GM18502 (cell line): Measurements from ENCODE around the gene LAMA1.

Source experiments
- ATAC-seq: cut with Tn5 transposase; IDR thresholded peaks from one replicate; pipeline ENCODE4 v1.9.1; 2021; ENCODE audit warnings: mild to moderate bottlenecking; ENCODE audit not compliant: unreplicated experiment, poor library complexity

LAMA1 gene

DNA sequence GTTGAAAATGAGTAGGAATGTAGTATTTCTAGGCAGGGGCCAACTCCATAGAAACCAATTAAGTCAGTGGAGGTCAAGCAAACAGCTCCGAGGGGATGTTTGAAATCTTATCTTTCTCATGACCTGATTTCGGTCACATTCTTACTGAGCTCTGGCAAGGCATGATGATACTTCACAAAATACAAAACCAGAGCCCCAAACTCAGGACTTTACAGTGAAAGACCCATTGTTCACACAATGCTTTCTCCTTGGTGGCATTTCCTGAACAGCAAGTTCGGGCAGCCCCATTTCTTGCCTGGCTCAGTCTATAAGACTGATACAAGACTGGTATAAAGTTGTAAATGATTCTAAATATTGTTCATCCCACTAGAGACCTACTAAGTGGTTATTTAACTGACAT lies 53.3 kb downstream of the LAMA1 start:
- ATAC-seq: no peak

DNA sequence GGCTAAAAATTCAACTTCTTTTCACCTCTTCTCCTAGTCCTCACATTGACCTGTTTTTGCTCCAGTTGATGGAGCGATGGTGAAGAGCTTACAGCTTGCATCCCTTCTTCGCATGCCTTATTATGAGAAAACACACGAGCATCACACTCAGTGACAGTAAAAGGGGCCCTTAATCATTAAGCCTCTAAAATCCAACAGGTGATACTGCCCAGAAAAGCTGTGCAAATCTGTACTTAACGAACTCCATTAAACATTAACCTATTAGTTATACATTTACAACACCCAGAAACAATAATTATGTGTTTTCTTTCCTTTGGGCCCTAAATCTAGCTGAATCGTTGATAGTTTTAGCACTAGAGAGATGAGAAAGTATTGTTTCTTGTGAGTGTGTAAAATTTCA lies 54.8 kb downstream of the LAMA1 start:
- no peak for ATAC-seq

DNA sequence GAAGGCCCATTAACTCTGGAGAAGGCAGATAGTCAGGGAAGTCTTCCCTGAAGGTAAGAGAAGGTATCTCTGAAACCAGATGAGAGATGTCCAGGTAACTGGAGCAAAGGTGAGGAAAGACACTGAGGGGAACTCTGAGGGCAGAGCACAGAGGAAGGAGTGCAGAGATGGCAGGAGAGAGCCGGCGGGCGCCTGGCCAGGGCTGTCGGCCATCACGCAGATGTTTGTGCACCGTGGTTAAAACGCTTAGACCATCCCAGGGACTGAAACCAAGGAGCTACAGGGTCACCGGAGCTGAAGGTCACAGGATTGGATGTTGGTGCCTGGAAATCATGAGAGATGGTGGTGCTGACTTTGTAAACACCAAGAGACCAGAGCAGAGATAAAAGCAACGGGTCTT lies 55.4 kb downstream of the LAMA1 start:
- ATAC-seq: no peak

DNA sequence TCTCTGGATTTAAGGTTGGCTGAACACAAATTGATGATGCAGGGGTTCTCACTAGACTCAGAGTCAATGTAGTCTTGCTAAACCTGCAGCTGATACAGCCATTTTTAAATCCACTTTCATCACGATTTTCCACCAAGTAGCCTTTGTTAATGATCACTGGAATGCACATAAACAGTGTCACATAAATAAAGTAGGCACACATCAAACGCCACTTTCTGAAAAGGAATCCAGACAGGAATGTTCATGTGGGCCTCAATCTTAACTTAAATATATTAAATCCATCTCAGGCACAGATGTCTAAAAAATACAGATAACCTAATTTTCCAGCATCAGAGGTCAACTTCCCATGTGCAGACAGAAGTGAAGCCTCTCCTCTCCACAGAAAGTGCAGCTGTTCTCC lies 58.3 kb downstream of the LAMA1 start:
- ATAC-seq: no peak

DNA sequence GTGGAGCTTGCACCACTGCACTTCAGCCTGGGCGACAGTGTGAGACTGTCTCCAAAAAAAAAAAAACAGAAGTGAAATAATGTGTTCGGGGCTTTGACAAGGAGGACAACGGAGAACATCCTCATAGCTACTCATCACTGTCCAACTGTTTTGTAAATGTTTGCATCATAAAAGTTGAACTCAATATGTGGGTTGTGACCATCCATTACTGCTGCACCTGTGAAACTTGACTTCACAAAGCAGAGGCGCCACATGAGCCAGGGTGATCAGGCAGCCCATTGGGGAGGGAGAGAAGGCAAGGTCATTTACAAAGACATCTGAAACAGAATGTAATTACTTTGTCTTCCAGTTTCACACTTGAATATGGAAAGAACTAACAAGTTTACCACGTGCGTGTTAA lies 61.6 kb downstream of the LAMA1 start:
- ATAC-seq: no peak

DNA sequence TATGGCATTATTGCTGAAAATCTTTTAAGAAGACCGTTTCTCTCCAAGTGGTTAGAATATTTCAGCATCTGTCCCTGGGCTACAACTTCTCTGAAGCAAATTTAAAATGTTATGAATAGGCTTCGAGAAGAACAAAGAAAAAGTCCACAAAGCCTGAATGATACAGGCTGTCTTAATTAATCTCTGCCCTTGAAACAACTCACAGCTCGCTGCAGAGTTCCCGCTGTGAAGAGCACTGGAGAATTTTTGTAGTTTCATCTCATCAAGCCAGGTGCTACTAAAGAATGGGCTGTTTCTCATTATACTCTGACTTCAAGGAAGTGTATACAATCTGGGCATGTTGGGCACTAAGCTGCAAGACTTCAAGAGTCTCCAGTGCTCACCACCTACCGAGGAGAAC lies 67.6 kb downstream of the LAMA1 start:
- no peak for ATAC-seq

DNA sequence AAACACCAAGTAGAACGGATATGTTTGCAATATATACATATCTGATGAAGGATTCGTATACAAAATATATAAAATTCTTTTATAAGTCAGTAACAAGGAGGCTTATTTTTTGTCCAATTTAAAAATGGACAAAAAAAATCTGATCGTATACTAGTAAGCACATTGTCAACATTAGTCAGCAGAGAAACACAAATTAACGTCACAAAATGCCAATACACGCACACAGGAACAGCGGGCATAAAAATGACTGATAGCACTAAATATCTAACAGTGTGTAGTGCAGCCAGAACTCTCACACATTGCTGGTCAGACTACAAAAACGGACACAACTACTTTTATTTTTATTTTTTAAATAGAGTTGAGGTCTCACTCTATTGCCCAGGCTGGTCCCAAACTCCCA lies 69.5 kb downstream of the LAMA1 start:
- no peak for ATAC-seq

DNA sequence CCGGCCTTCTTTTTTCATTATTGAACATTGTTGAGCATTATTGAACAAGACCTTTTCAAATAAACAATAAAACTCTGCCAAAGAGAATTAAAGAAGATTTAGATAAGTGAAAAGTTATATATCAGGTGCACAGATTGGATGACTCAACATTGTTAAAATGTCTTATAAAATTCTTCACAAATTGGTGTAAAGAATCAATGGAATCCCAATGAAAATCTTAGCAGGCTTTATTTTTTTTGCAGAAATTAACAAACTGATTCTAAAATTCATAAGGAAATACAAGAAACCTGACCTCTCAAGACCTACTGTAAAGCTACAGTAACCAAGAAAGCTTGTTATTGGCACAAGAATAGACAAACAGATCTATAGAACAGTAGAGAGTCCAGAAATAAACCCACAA lies 70.3 kb downstream of the LAMA1 start:
- no peak for ATAC-seq

DNA sequence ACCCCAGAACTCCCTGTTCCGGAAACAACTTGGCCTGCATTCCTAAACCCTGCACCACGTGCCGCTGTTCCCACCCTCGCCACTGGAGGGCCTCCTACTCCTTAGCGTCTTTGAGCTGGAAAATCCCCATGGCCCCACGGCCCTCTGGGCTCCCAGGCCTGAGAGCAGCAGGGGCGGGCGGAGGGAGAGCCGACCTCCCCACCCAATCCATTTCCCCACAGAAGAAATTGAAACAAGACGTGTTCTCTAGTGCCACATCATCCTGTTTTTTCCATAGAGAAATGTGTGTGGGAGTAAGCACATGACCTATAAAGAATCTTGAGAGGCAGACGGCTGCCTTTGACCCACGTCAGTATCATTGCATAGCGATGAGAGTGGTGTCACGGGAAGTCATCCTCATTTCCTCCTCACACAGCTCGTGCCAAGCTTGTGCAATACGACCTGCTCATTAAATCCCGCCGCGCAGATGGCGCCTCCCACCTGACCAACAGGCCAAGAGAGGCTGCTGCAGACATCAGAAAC lies 79.2 kb downstream of the LAMA1 start:
- ATAC-seq: no peak

DNA sequence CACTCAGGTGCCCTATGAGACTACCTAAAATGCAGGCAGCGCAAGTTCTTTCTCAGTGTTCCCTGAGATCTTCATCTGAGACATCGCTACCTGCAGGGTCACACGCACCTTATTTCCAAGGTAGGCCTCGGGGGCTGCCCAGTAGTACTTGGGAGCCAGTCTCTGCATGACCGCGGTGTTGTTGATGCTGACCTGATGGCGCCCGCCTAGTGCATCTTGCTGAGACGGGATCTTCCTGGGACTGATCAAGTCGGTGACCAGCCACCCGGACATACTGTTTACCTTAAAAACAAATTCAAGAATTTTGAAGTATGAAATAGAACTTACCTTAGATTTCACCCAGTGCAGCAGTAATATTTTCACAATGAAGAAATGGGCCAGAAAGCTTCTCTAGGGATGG lies 80.1 kb downstream of the LAMA1 start:
- ATAC-seq: no peak

DNA sequence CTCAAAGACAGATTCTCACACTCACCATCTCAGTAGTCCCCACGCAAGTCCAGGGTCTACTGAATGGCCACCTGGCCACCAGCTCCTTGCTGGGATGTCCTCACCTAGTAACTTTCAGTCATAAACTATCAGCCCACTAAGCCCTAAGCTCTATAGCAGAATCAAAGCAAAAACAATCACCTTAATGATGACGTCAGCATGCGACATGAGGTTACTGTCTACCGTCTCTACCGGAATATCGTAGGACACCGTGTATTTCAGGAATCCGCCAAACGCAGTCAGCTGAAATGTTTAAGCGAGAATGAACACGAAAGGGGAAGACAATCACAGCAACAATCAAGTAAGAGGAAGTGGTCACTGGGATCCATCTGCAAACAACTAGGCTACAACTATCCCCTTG lies 81.8 kb downstream of the LAMA1 start:
- ATAC-seq: no peak

DNA sequence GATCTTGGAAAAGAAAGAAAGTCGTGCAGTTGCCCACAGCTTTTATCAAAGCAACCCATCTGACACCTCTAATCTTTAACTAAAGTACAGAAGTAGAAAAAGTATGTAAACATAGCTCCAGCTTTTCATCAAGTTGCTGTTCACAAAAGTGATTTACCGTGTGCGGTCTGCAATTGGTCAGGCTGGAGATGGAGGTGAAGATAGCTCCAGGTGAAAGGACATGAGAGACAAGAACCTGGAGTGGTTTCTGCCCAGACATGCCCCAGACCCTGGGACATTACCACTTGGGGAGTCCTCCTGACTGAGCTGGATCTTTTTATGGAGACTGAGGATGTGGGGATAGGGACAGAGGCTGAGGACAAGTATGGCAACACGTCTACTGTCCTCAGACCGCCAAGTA lies 82.7 kb downstream of the LAMA1 start:
- ATAC-seq: no peak

DNA sequence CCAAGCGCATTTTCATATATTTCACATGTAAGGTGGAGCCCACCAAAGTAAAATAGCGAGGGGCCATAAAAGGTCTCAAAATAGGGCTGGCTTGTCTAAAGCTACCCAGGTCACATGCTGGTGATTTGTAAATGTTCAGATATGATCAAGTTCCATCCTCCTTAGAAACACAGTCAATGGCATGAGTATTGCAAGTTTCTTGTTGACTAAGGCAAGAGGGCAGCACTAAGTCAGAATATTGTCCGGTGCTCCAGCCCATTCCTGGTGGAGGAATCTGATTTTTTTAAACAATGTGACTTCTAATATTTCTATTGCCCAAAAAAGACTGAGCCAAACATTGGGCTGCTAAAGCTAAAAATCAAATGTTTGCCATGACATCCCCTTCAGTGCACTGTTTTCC lies 85.1 kb downstream of the LAMA1 start:
- ATAC-seq: no peak

DNA sequence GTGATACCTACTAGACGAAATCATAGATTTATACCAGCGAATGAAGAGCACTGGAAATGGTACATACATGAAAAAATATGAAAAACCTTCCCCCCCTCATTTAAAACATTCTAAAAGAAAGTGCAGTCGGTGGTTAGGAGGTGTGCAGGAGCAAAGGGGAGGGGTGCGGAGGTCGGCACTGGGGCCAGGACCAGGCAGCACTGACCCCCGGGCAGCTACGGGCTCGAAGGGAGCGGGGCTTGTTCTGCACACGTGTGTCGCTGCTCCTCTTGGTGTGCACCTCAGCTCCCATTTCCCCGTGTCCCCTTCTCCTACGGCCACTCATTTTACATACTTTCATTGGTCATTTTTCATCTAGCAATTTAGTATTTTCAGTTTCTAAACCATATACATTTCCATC lies 89.0 kb downstream of the LAMA1 start:
- no peak for ATAC-seq

DNA sequence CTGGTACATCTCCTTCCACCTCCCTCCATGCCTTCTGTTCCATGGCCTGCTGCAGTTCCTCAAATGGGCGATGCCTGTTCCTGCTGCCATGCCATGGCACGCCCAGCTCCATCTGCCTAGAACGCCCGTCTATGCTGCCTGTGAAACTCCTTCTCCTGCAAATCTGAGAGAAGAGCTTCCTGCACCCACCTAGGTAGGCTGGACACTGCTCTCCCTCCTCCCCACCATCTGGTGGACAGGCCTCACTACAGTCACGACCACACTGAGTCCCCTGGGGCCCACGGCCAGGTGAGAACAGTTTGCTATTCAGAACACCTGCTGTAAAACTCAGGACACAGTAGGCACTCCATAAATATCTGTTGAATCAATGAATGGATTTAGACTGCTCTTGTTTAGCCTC lies 92.4 kb downstream of the LAMA1 start:
- no peak for ATAC-seq

DNA sequence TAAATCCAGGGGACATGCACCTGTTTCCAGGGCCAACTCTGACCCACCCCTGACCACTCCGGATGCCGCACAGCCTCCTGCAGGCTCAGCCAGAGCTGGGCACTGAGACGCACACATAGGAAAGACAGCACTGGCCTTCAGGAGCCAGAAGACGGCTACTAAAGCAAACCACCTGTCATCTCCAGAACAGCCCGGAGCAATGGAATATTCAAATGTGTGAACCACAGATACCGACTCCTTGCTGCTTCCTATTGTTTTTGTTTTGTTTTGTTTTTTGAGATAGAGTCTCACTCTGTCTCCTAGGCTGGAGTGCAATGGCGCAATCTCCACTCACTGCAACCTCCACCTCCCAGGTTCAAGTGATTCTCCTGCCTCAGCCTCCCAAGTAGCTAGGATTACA lies 94.0 kb downstream of the LAMA1 start:
- ATAC-seq: no peak

DNA sequence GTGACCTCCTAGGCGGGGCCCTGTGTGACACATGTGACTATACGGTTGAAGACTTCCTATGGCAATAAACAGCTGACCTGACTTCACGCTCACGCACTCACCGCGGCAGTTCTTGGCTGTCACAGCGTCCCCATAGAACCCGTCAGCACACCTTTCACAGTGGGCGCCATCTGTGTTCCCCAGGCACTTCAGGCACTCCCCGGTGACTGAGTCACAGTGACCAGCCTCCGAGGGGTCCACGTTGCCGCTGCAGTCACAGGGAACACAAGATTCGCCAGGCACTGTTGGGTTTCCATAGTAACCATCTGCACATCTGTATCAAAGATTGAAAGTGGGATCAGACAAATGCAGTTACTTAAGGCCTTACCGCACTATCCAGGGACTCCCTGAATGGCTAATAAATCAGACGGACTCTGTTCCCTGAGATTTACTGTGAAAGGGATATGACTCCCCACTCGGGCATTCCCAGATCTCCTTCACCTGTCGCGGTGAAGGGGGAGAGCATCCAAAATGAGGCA lies 94.5 kb downstream of the LAMA1 start:
- no peak for ATAC-seq

DNA sequence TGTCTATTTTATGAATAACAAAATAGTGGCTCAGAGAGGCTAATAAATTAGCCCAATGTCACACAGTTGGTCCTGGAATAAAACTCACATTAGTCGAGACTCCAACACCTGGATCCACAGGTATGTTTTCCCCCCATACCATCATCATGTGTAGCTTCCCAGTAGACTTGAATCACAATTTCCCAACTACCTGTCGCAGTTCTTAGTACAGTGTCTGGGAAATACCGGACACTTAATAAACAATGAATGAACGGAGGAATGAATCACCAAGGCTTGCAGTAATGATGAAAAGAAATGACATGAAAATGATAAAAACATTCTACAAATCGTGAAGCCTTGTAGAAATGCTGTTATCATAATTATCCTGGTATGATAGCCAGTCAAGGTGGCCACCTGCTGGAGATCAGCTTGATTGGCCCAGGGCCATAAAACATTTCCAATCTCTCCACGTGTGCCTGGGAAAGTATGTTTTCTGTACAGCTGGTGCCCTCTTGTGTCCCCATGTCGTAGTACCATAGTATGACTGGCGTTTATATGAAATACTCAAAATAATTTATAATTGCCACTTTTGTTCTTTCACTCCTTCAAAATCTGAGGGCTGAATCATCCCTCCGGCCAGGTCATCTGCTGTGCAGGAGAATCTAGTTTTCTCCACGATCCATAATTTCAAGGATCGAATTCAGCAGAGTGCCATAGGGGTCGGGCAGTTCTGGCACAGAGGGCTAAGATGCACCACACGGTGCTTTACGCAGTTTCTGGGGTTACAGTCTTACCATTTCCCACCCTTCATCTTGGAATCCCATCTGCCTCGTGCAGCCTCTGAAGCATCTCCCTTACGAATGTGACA lies 95.4 kb downstream of the LAMA1 start:
- no peak for ATAC-seq

DNA sequence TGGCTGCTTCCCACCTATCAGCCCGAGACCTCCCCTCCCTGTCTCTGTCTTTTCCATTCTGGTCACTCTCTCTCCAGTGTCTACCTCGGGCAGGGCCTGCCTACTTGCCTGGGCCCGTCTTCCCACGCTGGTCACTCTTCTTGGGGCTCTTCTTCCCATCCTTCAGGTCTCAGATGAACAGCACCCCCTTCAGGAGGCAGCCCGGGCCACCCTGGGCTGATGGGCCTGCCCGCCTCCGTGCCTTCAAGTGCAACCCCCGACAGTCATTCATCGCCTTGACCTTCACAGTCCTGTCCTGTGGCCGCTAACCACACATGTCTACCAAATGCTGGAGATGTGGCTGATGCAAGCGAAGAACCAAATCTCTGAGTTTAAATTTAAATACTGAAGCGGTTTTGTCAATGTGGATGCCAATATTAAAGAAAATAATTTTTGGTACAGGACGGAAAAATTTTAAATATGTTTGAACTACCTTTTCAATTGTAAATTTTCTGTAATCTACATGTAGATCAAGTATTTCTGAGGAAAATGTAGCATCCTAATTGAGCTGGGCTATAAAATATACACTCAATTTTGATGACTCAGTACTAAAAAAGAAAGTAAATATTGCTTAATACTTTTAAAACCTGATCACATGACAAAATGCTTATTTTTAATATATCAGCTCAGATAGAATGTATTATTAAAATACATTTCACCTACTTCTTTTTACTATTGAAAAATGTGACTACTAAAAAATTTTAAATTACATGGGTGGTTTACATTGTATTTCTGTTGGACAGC lies 96.4 kb downstream of the LAMA1 start:
- no peak for ATAC-seq

DNA sequence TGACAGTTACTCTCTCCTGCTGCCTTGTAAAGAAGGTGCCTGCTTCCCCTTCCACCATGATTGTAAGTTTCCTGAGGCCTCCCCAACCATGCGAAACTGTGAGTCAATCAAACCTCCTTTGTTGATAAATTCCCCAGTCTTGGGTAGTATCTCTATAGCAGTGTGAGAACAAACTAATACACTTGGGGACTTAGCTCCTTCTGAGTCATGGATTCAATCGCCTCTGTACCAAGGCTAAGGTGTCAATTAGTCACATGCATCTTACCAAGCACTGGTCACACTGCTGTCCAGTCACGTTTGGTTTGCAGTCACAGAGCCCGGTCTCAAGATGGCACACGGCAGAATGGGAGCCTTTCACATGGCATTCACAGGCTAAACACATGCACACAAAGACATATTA lies 100.6 kb downstream of the LAMA1 start:
- no peak for ATAC-seq

DNA sequence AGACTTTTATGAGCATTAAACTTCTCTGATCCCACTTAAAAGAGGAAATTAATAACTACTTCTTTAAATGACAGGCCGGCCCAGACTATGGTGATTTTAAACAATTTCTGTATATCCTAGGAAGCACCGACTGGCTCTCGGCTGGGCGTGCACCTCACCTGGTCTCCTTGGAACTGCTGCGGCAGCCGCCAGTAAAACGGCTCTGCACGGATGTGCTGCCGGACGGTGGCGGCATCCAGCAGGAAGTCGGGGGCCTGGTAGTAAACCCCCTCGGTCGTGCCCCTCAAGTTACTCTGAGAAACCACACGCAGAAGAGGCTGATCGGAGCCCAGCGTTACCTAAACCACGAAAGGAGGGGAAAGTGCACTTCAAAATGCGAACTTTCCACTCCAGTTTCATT lies 106.5 kb downstream of the LAMA1 start:
- ATAC-seq: no peak
